ENCODE results near the gene PSMD5. TPM values are rescaled to one million over a fixed set of nuclear protein-coding genes. Genes with fewer than 3 reads are reported as not detected.
A peak's percentile ranks its signal among the peaks of the same experiment; 100 is the strongest.

PSMD5 gene
- total RNA-seq, 1 experiment from 2014 or later: 86.4 TPM

DNA sequence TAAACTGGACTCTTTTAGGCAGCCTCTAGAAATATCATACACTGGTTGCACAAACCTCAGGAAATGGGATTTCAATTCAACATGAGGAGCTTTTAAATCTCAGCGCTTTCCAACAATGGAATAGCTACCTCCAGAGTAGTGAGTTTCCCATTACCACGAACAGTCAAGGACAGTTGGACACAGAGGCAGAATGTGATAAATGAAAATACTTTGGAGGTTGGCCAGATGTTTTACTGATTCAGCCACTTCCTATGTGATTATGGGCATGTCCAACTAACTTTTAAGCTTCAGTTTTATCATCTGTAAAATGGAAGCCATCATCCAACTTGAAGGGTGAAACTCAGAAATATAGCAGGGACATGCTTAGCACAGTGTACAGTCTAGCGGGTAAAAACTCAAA is 51.6 kb downstream of the PSMD5 start:
- Histone ChIP-seq H3K27ac (no peak overlapping the region), H3K9me3 (ENCODE audit: insufficient read depth, low read depth) (no peaks in the 10 kb centered on the region), H3K27me3 (ENCODE audit: insufficient read depth, low read depth) (no peaks in the 10 kb centered on the region), H2AFZ (no peak overlapping the region), H3K79me2 (ENCODE audit: low read depth) (peaks cover 65% of the 10 kb centered on the region), H3K9me2 (ENCODE audit: insufficient read depth) (no peaks in the 10 kb centered on the region), H4K20me1 (ENCODE audit: insufficient read depth) (peaks cover 7% of the 10 kb centered on the region; the same call in 1 of the 2 replicates), H3K4me2 (0 out of 2 replicates have a peak overlapping the region, but pooled peaks have one; percentile 99), H3F3A (ENCODE audit: insufficient read depth, low read depth) (peaks cover 14% of the 10 kb centered on the region; the same call in 1 of the 2 replicates), H3K36me3 (ENCODE audit: low read depth) (peaks cover 5% of the 10 kb centered on the region; the same call in 1 of the 2 replicates), H3K4me3 (no peak overlapping the region), H3K4me1 (replicated peaks; ENCODE audit: insufficient read depth) (peaks cover 26% of the 10 kb centered on the region)
- intact Hi-C loops (cut with micrococcal nuclease; ENCODE audit: unreplicated experiment): loop anchor here (5.0 kb wide), 1 partner anchor 76 kb away; no protein-coding TSS in a partner anchor
- no TSS peak for BruUV-seq (replicated peaks)
- ChIA-PET CTCF (no interaction called here), POLR2A (ENCODE audit: unreplicated experiment) (interaction anchor here (0.6 to 0.8 kb wide), 2 partner anchors 141 to 357 kb away, joined by 3 to 7 read pairs; no protein-coding TSS in a partner anchor)
- no peak for DNase-seq
- TF ChIP-seq, protein P1, sequence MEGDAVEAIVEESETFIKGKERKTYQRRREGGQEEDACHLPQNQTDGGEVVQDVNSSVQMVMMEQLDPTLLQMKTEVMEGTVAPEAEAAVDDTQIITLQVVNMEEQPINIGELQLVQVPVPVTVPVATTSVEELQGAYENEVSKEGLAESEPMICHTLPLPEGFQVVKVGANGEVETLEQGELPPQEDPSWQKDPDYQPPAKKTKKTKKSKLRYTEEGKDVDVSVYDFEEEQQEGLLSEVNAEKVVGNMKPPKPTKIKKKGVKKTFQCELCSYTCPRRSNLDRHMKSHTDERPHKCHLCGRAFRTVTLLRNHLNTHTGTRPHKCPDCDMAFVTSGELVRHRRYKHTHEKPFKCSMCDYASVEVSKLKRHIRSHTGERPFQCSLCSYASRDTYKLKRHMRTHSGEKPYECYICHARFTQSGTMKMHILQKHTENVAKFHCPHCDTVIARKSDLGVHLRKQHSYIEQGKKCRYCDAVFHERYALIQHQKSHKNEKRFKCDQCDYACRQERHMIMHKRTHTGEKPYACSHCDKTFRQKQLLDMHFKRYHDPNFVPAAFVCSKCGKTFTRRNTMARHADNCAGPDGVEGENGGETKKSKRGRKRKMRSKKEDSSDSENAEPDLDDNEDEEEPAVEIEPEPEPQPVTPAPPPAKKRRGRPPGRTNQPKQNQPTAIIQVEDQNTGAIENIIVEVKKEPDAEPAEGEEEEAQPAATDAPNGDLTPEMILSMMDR (conservative IDR thresholded peaks at IDR 0.05): no peak
- TF ChIP-seq EZH2 (IDR thresholded peaks at IDR 0.05; ENCODE audit: low read depth): no peak

DNA sequence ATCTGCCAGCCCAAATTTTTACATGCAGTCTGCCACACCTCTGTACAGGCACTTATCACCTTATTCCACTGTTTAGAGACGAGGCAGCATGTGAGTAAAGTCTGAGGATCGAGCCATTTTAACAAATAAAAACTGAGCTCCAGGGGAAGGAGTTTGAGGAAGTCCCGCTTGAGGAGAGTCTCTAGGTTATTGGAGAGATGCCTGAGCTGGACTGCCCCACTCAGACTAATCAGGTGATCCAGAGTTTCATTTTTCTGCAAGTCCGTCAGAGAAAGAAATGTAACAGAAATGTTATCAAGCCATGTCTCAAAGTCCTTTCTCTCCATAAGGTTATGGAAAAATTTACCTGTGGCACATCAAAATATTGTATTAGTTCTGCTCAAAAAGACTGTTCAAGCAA is 54.8 kb downstream of the PSMD5 start:
- Histone ChIP-seq H3K27me3 (ENCODE audit: insufficient read depth, low read depth) (no peaks in the 10 kb centered on the region), H3K9me2 (ENCODE audit: insufficient read depth) (no peaks in the 10 kb centered on the region), H3K4me2 (no peak overlapping the region), H3F3A (ENCODE audit: insufficient read depth, low read depth) (peaks cover 17% of the 10 kb centered on the region; the same call in 1 of the 2 replicates), H3K79me2 (ENCODE audit: low read depth) (peaks cover 62% of the 10 kb centered on the region), H3K36me3 (ENCODE audit: low read depth) (peaks cover 7% of the 10 kb centered on the region; the same call in 1 of the 2 replicates), H3K27ac (no peak overlapping the region), H3K4me3 (no peak overlapping the region), H3K9me3 (ENCODE audit: insufficient read depth, low read depth) (no peaks in the 10 kb centered on the region), H2AFZ (no peak overlapping the region), H4K20me1 (ENCODE audit: insufficient read depth) (peaks cover 20% of the 10 kb centered on the region), H3K4me1 (replicated peaks; ENCODE audit: insufficient read depth) (peaks cover 32% of the 10 kb centered on the region)
- ChIA-PET CTCF (no interaction called here), POLR2A (ENCODE audit: unreplicated experiment) (no interaction called here)
- no peak for DNase-seq
- no TSS peak for BruUV-seq (replicated peaks)
- TF ChIP-seq, protein P1 (conservative IDR thresholded peaks at IDR 0.05): no peak
- no peak for TF ChIP-seq EZH2 (IDR thresholded peaks at IDR 0.05; ENCODE audit: low read depth)
- intact Hi-C loops (cut with micrococcal nuclease; ENCODE audit: unreplicated experiment): no loop called here

DNA sequence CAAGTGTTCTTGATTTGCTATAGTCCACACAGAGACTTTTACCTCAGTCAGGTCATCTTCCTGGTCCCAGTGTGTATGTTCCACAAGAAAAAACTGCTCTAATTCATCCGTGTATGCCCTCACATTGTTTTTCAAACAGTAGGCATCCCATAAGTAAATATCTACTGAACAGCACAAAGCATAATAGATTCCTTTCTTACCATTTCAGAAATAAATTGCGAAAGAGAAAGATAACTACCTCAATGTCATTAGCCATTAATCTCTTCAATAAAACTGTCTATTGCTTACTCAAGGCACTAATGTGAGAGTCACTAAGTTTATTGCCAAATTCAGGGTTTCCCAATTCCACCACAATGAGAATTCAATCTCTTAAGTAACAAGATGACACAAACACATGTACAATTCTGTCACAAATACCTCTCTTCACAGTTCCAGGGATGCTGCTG is 59.1 kb downstream of the PSMD5 start:
- POLR2A ChIA-PET (ENCODE audit: unreplicated experiment): no interaction called here
- intact Hi-C loops (cut with micrococcal nuclease; ENCODE audit: unreplicated experiment): no loop called here
- Histone ChIP-seq H2AFZ (no peak overlapping the region), H3K27me3 (ENCODE audit: insufficient read depth, low read depth) (no peaks in the 10 kb centered on the region), H4K20me1 (ENCODE audit: insufficient read depth) (peaks cover 23% of the 10 kb centered on the region), H3K4me1 (replicated peaks; ENCODE audit: insufficient read depth) (peaks cover 25% of the 10 kb centered on the region), H3K9me3 (ENCODE audit: insufficient read depth, low read depth) (no peaks in the 10 kb centered on the region), H3K4me2 (peak overlapping the region; percentile 21; the same call in 1 of the 2 replicates), H3K36me3 (ENCODE audit: low read depth) (peaks cover 7% of the 10 kb centered on the region; the same call in 1 of the 2 replicates), H3F3A (ENCODE audit: insufficient read depth, low read depth) (peaks cover 27% of the 10 kb centered on the region; the same call in 1 of the 2 replicates), H3K4me3 (no peak overlapping the region), H3K79me2 (ENCODE audit: low read depth) (peaks cover 40% of the 10 kb centered on the region), H3K27ac (peak overlapping the region; percentile 18; the same call in 1 of the 2 replicates), H3K9me2 (ENCODE audit: insufficient read depth) (no peaks in the 10 kb centered on the region)
- CTCF ChIA-PET: no interaction called here
- no TSS peak for BruUV-seq (replicated peaks)
- TF ChIP-seq, protein P1 (conservative IDR thresholded peaks at IDR 0.05): no peak
- no peak for TF ChIP-seq EZH2 (IDR thresholded peaks at IDR 0.05; ENCODE audit: low read depth)
- peak in 1 of 2 experiments; percentile 96 for DNase-seq

Measured in PC-9 (cell line).